Thoracic aorta (tissue), 2 donors: ENCODE measurements around the gene VAV2. TPM values are rescaled to one million over a fixed set of nuclear protein-coding genes. Genes with fewer than 3 reads are reported as not detected.

Source experiments
- ATAC-seq: fragments of 150-250 bp; one replicate; pipeline ENCODE4 v1.8.0; 2017; ENCODE audit warnings: low read depth; ENCODE audit not compliant: insufficient number of reproducible peaks, low FRiP score
- DNase-seq: peaks from one replicate; pipeline ENCODE4 v3.0.0-alpha.2; 2020; ENCODE audit warnings: low spot score
- H3K27ac ChIP-seq, 2 donors: fragments of 200-600 bp; sonication (generic); 1 replicate in 1 of 2; 2 replicates in 1 of 2; pipeline ENCODE4 v1.5.1; 2016; ENCODE audit warnings: mild to moderate bottlenecking in 2 of 2, moderate library complexity in 2 of 2
- H3K27me3 ChIP-seq: fragments of 200-600 bp; sonication (generic); replicated peaks from 2 replicates; pipeline ENCODE4 v1.6.0; 2016; ENCODE audit warnings: mild to moderate bottlenecking; ENCODE audit not compliant: insufficient read depth
- H3K36me3 ChIP-seq: fragments of 200-600 bp; sonication (generic); one replicate; pipeline ENCODE4 v1.5.1; 2016
- H3K4me1 ChIP-seq, 2 donors: fragments of 200-600 bp; sonication (generic); 1 replicate in 1 of 2; 2 replicates in 1 of 2; pipeline versions ENCODE4 v1.5.1 to v1.6.0; 2016; ENCODE audit warnings: low read depth in 2 of 2, mild to moderate bottlenecking in 1 of 2; ENCODE audit not compliant: control insufficient read depth in 1 of 2
- H3K4me3 ChIP-seq: fragments of 200-600 bp; sonication (generic); 2 replicates; pipeline ENCODE4 v1.5.1; 2016; ENCODE audit warnings: mild to moderate bottlenecking
- H3K9me3 ChIP-seq: fragments of 200-600 bp; sonication (generic); 2 replicates; pipeline ENCODE4 v1.5.1; 2016
- CTCF ChIP-seq: fragments of 200-600 bp; sonication (generic); IDR thresholded peaks from one replicate; pipeline ENCODE4 v1.5.1; 2019; ENCODE audit warnings: antibody characterized with exemption
- total RNA-seq, 2 donors: library from RNA; depleted of rRNA; stranded (reverse); fragments of >200 nt; gene quantifications; one replicate each; pipeline versions ENCODE4 v1.1.0 to v1.2.3, GENCODE V29; 2016

VAV2 gene
- total RNA-seq, 2 donors from 2014 or later = 10.1 to 11.5 TPM

- DNase-seq (no peak), ATAC-seq (no peak)
- Histone ChIP-seq H3K9me3 (no peaks in the 10 kb centered on the region), H3K27ac (no peak overlapping the region), H3K36me3 (no peaks in the 10 kb centered on the region), H3K4me3 (no peak overlapping the region), H3K27me3 (no peaks in the 10 kb centered on the region), H3K4me1 (no peaks in the 10 kb centered on the region)
- no peak for TF ChIP-seq CTCF
Measured at GRCh38 chr9:133758228-133758627, 233.9 kb downstream of the VAV2 start.

- ATAC-seq (no peak), DNase-seq (no peak)
- no peak overlapping the region for H3K27ac ChIP-seq
Measured at GRCh38 chr9:133754688-133755227, 237.4 kb downstream of the VAV2 start.

GRCh38 chr9:133754187-133754586 is 237.9 kb downstream of the VAV2 start:
- no peak overlapping the region for H3K4me3 ChIP-seq
- no peaks in the 10 kb centered on the region for H3K4me1 ChIP-seq
- H3K27me3 ChIP-seq = no peaks in the 10 kb centered on the region
- DNase-seq (no peak), ATAC-seq (no peak)
- no peaks in the 10 kb centered on the region for H3K9me3 ChIP-seq
- no peak for TF ChIP-seq CTCF
- H3K27ac ChIP-seq = no peak overlapping the region
- H3K36me3 ChIP-seq = no peaks in the 10 kb centered on the region

More at GRCh38 chr9:133754688-133755227, 237.4 kb downstream of the VAV2 start:
- Histone ChIP-seq H3K4me3 (no peak overlapping the region), H3K4me1 (no peaks in the 10 kb centered on the region), H3K27me3 (no peaks in the 10 kb centered on the region), H3K36me3 (no peaks in the 10 kb centered on the region), H3K9me3 (no peaks in the 10 kb centered on the region)
- TF ChIP-seq CTCF = no peak

DNA sequence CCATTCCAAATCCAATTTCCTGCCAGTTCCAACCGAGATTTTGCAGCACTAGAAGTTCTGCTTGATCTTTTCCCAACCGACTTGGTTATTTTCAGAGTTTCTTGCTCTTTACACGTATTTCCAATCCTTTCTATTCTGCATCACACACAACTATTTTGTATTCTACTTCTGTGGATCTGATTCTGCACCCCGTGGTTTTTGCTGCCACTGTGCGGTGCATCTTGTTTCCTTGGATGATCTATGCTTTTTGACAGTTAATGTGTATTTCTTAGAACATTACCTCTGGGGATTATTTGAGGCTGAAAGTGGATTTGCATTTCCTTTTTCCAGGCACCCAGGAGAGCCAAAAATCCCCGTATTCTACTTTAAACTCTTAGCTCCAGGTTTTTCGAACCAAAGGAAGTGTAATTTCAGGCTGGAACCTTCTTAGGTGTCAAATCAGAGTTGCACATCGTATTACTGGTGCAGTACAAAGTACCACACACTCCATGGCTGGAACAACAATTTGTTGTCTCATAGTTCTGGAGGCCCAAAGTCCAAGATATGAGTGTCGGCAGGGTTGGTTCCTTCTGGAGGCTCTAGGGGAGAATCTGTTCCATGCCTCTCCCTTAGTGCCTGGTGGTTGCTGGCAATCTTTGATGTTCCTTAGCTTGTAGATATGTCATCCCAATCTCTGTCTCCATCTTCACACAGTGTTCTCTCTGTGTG is 239.2 kb downstream of the VAV2 start:
- Histone ChIP-seq H3K27me3 (no peaks in the 10 kb centered on the region), H3K36me3 (no peaks in the 10 kb centered on the region), H3K4me3 (no peak overlapping the region), H3K9me3 (no peaks in the 10 kb centered on the region), H3K4me1 (no peaks in the 10 kb centered on the region), H3K27ac (no peak overlapping the region)
- ATAC-seq = no peak
- no peak for TF ChIP-seq CTCF
- DNase-seq = no peak

- H3K4me3 ChIP-seq = no peak overlapping the region
- ATAC-seq (no peak), DNase-seq (no peak)
- H3K36me3 ChIP-seq = no peaks in the 10 kb centered on the region
- H3K27ac ChIP-seq = no peak overlapping the region
- no peak for TF ChIP-seq CTCF
- no peaks in the 10 kb centered on the region for H3K27me3 ChIP-seq
- H3K9me3 ChIP-seq = no peaks in the 10 kb centered on the region
- no peaks in the 10 kb centered on the region for H3K4me1 ChIP-seq
Measured at GRCh38 chr9:133750982-133751649, 241.0 kb downstream of the VAV2 start.
